ENCODE results near the gene CBLB. TPM values are rescaled to one million over a fixed set of nuclear protein-coding genes. Genes with fewer than 3 reads are reported as not detected.

Gene CBLB
- total RNA-seq, 1 experiment from 2014 or later: 8.6 TPM

- no peaks in the 10 kb centered on the region for H3K36me3 ChIP-seq (ENCODE audit: control insufficient read depth, insufficient read depth, low read length)
- no TSS peak for BruUV-seq (replicated peaks)
- no peaks in the 10 kb centered on the region for H3K9me3 ChIP-seq (ENCODE audit: control insufficient read depth, insufficient read depth, low read depth, low read length)
- intact Hi-C loops (cut with micrococcal nuclease; ENCODE audit: unreplicated experiment): loop anchor here (10.0 kb wide), 1 partner anchor 59 kb away; no protein-coding TSS in a partner anchor
- TF ChIP-seq CTCF (IDR thresholded peaks at IDR 0.05) (no peak), TCF7L2 (IDR thresholded peaks at IDR 0.05; ENCODE audit: low read depth, low read length) (no peak), REST (IDR thresholded peaks at IDR 0.05; ENCODE audit: insufficient read depth in 1 of 2, low read depth in 2 of 2, low read length in 1 of 2) (no peak)
- H3K4me1 ChIP-seq (ENCODE audit: control insufficient read depth, insufficient read depth, low read length): peaks cover 12% of the 10 kb centered on the region
- ChIA-PET POLR2A (no interaction called here), CTCF (no interaction called here)
- in situ Hi-C loops (cut with HindIII; ENCODE audit: low pct_unique_long_range_greater_than_20kb, low sequenced_read_pairs): no loop called here
- H3K27me3 ChIP-seq (ENCODE audit: control insufficient read depth, insufficient read depth, low read length): no peaks in the 10 kb centered on the region
- H3K27ac ChIP-seq (ENCODE audit: low read length): no peak overlapping the region
- DNase-seq (ENCODE audit: low read depth, low spot score): no peak
- ATAC-seq: no peak
- no peak overlapping the region for H3K4me3 ChIP-seq (ENCODE audit: low read depth in 2 of 2, low read length in 2 of 2)
Observed at GRCh38 chr3:105863608-105864007, 5.2 kb downstream of the CBLB start.

- no peak overlapping the region for H3K4me3 ChIP-seq (ENCODE audit: low read depth in 2 of 2, low read length in 2 of 2)
- TF ChIP-seq TCF7L2 (IDR thresholded peaks at IDR 0.05; ENCODE audit: low read depth, low read length): no peak
- no peak for TF ChIP-seq REST (IDR thresholded peaks at IDR 0.05; ENCODE audit: insufficient read depth in 1 of 2, low read depth in 2 of 2, low read length in 1 of 2)
- TF ChIP-seq POLR2AphosphoS5 (IDR thresholded peaks at IDR 0.05; ENCODE audit: low read depth, low read length): no peak
- TF ChIP-seq CTCF (IDR thresholded peaks at IDR 0.05): no peak
- TF ChIP-seq SIN3A (IDR thresholded peaks at IDR 0.05; ENCODE audit: borderline replicate concordance, insufficient read depth, low read depth, low read length): no peak
- no peak for ATAC-seq
- H3K27ac ChIP-seq (ENCODE audit: low read length): no peak overlapping the region
- DNase-seq (ENCODE audit: low read depth, low spot score): no peak
- no TSS peak for BruUV-seq (replicated peaks)
- ChIA-PET CTCF (no interaction called here), POLR2A (no interaction called here)
- H3K27me3 ChIP-seq (ENCODE audit: control insufficient read depth, insufficient read depth, low read length): no peaks in the 10 kb centered on the region
- in situ Hi-C loops (cut with HindIII; ENCODE audit: low pct_unique_long_range_greater_than_20kb, low sequenced_read_pairs) (no loop called here), intact Hi-C loops (cut with micrococcal nuclease; ENCODE audit: unreplicated experiment) (loop anchor here (10.0 kb wide), 1 partner anchor 57 kb away; no protein-coding TSS in a partner anchor)
- H3K9me3 ChIP-seq (ENCODE audit: control insufficient read depth, insufficient read depth, low read depth, low read length): no peaks in the 10 kb centered on the region
- H3K4me1 ChIP-seq (ENCODE audit: control insufficient read depth, insufficient read depth, low read length): peaks cover 5% of the 10 kb centered on the region
- no peaks in the 10 kb centered on the region for H3K36me3 ChIP-seq (ENCODE audit: control insufficient read depth, insufficient read depth, low read length)
Observed at GRCh38 chr3:105862217-105862616, 6.6 kb downstream of the CBLB start.
